ENCODE data around the gene C16orf74. TPM values are rescaled to one million over a fixed set of nuclear protein-coding genes. Genes with fewer than 3 reads are reported as not detected.

C16orf74 gene
- total and polyA plus RNA-seq, 2 donors (not counting 1 experiment from before 2014, with no cell fraction given), result 73.0 to 83.3 TPM

GRCh38 chr16:85770741-85771140, 19.8 kb upstream of the C16orf74 start:
- no peaks in the 10 kb centered on the region for H3K9me3 ChIP-seq (ENCODE audit: control extremely low read depth in 1 of 3, control insufficient read depth in 2 of 3, insufficient read depth in 1 of 3, low read length in 2 of 3)
- Mint-ChIP-seq H3K4me3 (no peak overlapping the region), H3K27me3 (no peaks in the 10 kb centered on the region), H3K4me1 (no peaks in the 10 kb centered on the region), H3K27ac (no peak overlapping the region), H3K9me3 (ENCODE audit: insufficient read depth) (no peaks in the 10 kb centered on the region)
- H4K20me1 ChIP-seq (ENCODE audit: control insufficient read depth, insufficient read depth, low read length, poor library complexity, severe bottlenecking), result no peaks in the 10 kb centered on the region
- H3K27ac ChIP-seq (ENCODE audit: low read length in 2 of 2), result no peak overlapping the region
- TF ChIP-seq EZH2 (IDR thresholded peaks at IDR 0.05; ENCODE audit: borderline replicate concordance, insufficient read depth, low read depth, low read length, poor library complexity, severe bottlenecking) (no peak), CTCF (IDR thresholded peaks at IDR 0.05) (no peak)
- WGBS (ENCODE audit: insufficient coverage), result 95% methylated on average over 3 of the region's 6 CpGs
- H3K4me3 ChIP-seq (ENCODE audit: control extremely low read depth in 1 of 5, extremely low read depth in 1 of 5, insufficient read depth in 1 of 5, low read depth in 2 of 5, low read length in 4 of 5), result no peak overlapping the region
- ATAC-seq (ENCODE audit: low read depth), result no peak
- DNase-seq, result no peak
- H3K79me2 ChIP-seq (ENCODE audit: control insufficient read depth, insufficient read depth, low read length), result no peaks in the 10 kb centered on the region
- no peaks in the 10 kb centered on the region for H3K27me3 ChIP-seq (replicated peaks in 1 of 4; ENCODE audit: control extremely low read depth in 1 of 4, control insufficient read depth in 3 of 4, insufficient read depth in 4 of 4, low read length in 3 of 4)
- POLR2A ChIA-PET, result no interaction called here
- H3K9ac ChIP-seq (ENCODE audit: low read length), result no peak overlapping the region
- intact Hi-C loops (cut with micrococcal nuclease), result no loop called here
- no peak overlapping the region for H3K4me2 ChIP-seq (replicated peaks; ENCODE audit: low read depth, low read length, poor library complexity, severe bottlenecking)
- no peaks in the 10 kb centered on the region for H3K36me3 ChIP-seq (replicated peaks in 1 of 2; ENCODE audit: control extremely low read depth in 1 of 2, control insufficient read depth in 1 of 2, extremely low read depth in 1 of 2, insufficient read depth in 2 of 2, low read length in 1 of 2)
- CTCF ChIA-PET, result interaction anchor here (1.2 kb wide), 1 partner anchor 23 kb away, joined by 3 read pairs; no protein-coding TSS in a partner anchor
- no peaks in the 10 kb centered on the region for H3K4me1 ChIP-seq (ENCODE audit: control insufficient read depth in 2 of 2, insufficient read depth in 2 of 2, low read length in 2 of 2)
- H2AFZ ChIP-seq (ENCODE audit: insufficient read depth, low read depth, low read length, poor library complexity, severe bottlenecking), result no peak overlapping the region

DNA sequence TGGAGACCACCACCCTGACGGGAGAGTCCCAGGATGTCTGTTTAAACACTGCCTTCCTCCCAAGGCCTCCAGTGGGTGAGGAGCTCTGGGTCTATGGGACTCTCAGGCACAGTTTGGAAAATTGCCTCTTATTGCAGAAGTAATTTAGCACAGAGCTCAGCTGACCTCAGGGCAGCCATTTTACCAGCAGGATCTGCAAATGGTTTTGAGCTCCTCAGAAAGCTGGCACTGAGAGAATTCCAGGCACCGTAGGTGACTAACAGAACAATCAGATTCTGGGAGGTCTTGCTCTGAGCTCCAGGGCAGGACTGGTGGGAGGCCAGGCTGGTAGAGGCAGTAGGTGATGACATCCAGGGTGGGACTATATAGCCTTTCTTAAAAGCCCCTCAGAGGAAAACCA, 17.3 kb upstream of the C16orf74 start:
- no peaks in the 10 kb centered on the region for H3K27me3 Mint-ChIP-seq
- H3K4me1 ChIP-seq (ENCODE audit: control insufficient read depth in 2 of 2, insufficient read depth in 2 of 2, low read length in 2 of 2), result no peaks in the 10 kb centered on the region
- no peak for TF ChIP-seq EZH2 (IDR thresholded peaks at IDR 0.05; ENCODE audit: borderline replicate concordance, insufficient read depth, low read depth, low read length, poor library complexity, severe bottlenecking)
- TF ChIP-seq CTCF (IDR thresholded peaks at IDR 0.05), result no peak
- no peak overlapping the region for H3K4me3 Mint-ChIP-seq
- peaks cover 2% of the 10 kb centered on the region for H3K4me1 Mint-ChIP-seq
- 100% methylated on average over 1 of the region's 2 CpGs for WGBS (ENCODE audit: insufficient coverage)
- H3K9ac ChIP-seq (ENCODE audit: low read length), result no peak overlapping the region
- ChIA-PET CTCF (no interaction called here), POLR2A (no interaction called here)
- no peaks in the 10 kb centered on the region for H3K36me3 ChIP-seq (replicated peaks in 1 of 2; ENCODE audit: control extremely low read depth in 1 of 2, control insufficient read depth in 1 of 2, extremely low read depth in 1 of 2, insufficient read depth in 2 of 2, low read length in 1 of 2)
- no peak overlapping the region for H3K27ac ChIP-seq (ENCODE audit: low read length in 2 of 2)
- no peaks in the 10 kb centered on the region for H4K20me1 ChIP-seq (ENCODE audit: control insufficient read depth, insufficient read depth, low read length, poor library complexity, severe bottlenecking)
- no peaks in the 10 kb centered on the region for H3K79me2 ChIP-seq (ENCODE audit: control insufficient read depth, insufficient read depth, low read length)
- H3K4me3 ChIP-seq (ENCODE audit: control extremely low read depth in 1 of 5, extremely low read depth in 1 of 5, insufficient read depth in 1 of 5, low read depth in 2 of 5, low read length in 4 of 5), result no peak overlapping the region
- H3K27ac Mint-ChIP-seq, result no peak overlapping the region
- H3K27me3 ChIP-seq (replicated peaks in 1 of 4; ENCODE audit: control extremely low read depth in 1 of 4, control insufficient read depth in 3 of 4, insufficient read depth in 4 of 4, low read length in 3 of 4), result no peaks in the 10 kb centered on the region
- no peak overlapping the region for H3K4me2 ChIP-seq (replicated peaks; ENCODE audit: low read depth, low read length, poor library complexity, severe bottlenecking)
- DNase-seq, result no peak
- no peak overlapping the region for H2AFZ ChIP-seq (ENCODE audit: insufficient read depth, low read depth, low read length, poor library complexity, severe bottlenecking)
- no peaks in the 10 kb centered on the region for H3K9me3 ChIP-seq (ENCODE audit: control extremely low read depth in 1 of 3, control insufficient read depth in 2 of 3, insufficient read depth in 1 of 3, low read length in 2 of 3)
- no peak for ATAC-seq (ENCODE audit: low read depth)
- no peaks in the 10 kb centered on the region for H3K9me3 Mint-ChIP-seq (ENCODE audit: insufficient read depth)
- intact Hi-C loops (cut with micrococcal nuclease), result no loop called here

All from B cell (primary cell).